K562 (cell line): ENCODE data around the gene FAM90A1. TPM values are rescaled to one million over a fixed set of nuclear protein-coding genes. Genes with fewer than 3 reads are reported as not detected.
"Not testable (repeated sequence)": the region's sequence is repeated elsewhere in the genome, so short reads cannot be mapped to it uniquely, and the experiment has no call there.

ENCODE experiments used
- ATAC-seq: fragments of 200-7000 bp; cut with Tn5 transposase; 3 replicates; pipeline ENCODE4 v1.9.1; 2020; ENCODE audit warnings: moderate library complexity
- BruUV-seq: library from RNA; stranded (reverse); fragments of 400-500 nt; replicated peaks from 2 replicates; lab custom pipeline; 2021; lab: Mats Ljungman, UMichigan
- CTCF ChIA-PET: fragments of 300-600 bp; formaldehyde crosslinking; extraction: SDS; loops from one replicate; lab custom pipeline; 2021; ENCODE audit warnings: low intra/inter-chr PET ratio; lab: Yijun Ruan, JAX
- POLR2A ChIA-PET: fragments of 300-600, 350-650 bp; sonication (Branson Sonifier 250); formaldehyde crosslinking; extraction: SDS; loops from one replicate; lab custom pipeline; 2021; ENCODE audit warnings: antibody characterized with exemption, inconsistent platforms; lab: Yijun Ruan, JAX
- DNase-seq, 4 experiments: peaks; one replicate each; pipeline versions ENCODE4 v3.0.0 to v3.0.0-alpha.2; 2011 to 2018; ENCODE audit warnings: low spot score in 3 of 4, mixed read lengths in 3 of 4; ENCODE audit errors: extremely low read depth in 1 of 4
- FAIRE-seq: peaks from 2 replicates; lab custom pipeline; 2011; peaks lifted over from hg19 to GRCh38; lab: Jason Lieb, UNC
- H2AFZ ChIP-seq: 2 replicates; pipeline ENCODE4 v1.6.0; 2011; ENCODE audit warnings: low read depth, low read length, control low read depth, inconsistent platforms
- H3K27ac ChIP-seq: fragments of 200-600 bp; 3 replicates; pipeline ENCODE4 v1.8.0; 2011; ENCODE audit warnings: low read depth, mild to moderate bottlenecking, control low read depth, inconsistent platforms, low read length, moderate library complexity, mixed read lengths; ENCODE audit errors: extremely low read depth
- H3K27me3 ChIP-seq, 2 experiments: fragments of 300-600 bp in 1 of 2; 2 replicates in 1 of 2; 3 replicates in 1 of 2; pipeline versions ENCODE4 v1.6.0 to v1.8.0; 2011; ENCODE audit warnings: inconsistent platforms in 2 of 2, low read length in 2 of 2, mild to moderate bottlenecking in 1 of 2, mixed read lengths in 1 of 2, moderate library complexity in 1 of 2; ENCODE audit not compliant: control insufficient read depth in 2 of 2, insufficient read depth in 2 of 2
- H3K36me3 ChIP-seq: fragments of 300-600 bp; 3 replicates; pipeline ENCODE4 v1.8.0; 2011; ENCODE audit warnings: mild to moderate bottlenecking, low read length, inconsistent platforms; ENCODE audit not compliant: control insufficient read depth, insufficient read depth
- H3K4me1 ChIP-seq, 2 experiments: fragments of 200-600 bp in 1 of 2; replicated peaks in 1 of 2; 2 replicates in 1 of 2; 3 replicates in 1 of 2; pipeline versions ENCODE4 v1.5.1 to v1.8.0; 2011; ENCODE audit warnings: inconsistent platforms in 2 of 2, low read length in 2 of 2, mild to moderate bottlenecking in 1 of 2, mixed read lengths in 1 of 2, moderate library complexity in 1 of 2; ENCODE audit not compliant: control insufficient read depth in 2 of 2, insufficient read depth in 2 of 2
- H3K4me2 ChIP-seq: 2 replicates; pipeline ENCODE4 v1.6.1; 2011; ENCODE audit warnings: low read length, control low read depth, inconsistent platforms, mixed read lengths; ENCODE audit not compliant: insufficient read depth
- H3K4me3 ChIP-seq: fragments of 200-600 bp; sonication (generic), shearing (Covaris generic); 2 replicates; pipeline ENCODE4 v1.5.1; 2016; ENCODE audit warnings: control low read depth, inconsistent platforms
- H3K79me2 ChIP-seq: fragments of 200-600 bp; 3 replicates; pipeline ENCODE4 v1.8.0; 2011; ENCODE audit warnings: low read length, inconsistent platforms; ENCODE audit not compliant: control insufficient read depth, insufficient read depth
- H3K9ac ChIP-seq, 2 experiments: 2 replicates each; pipeline versions ENCODE4 v1.6.0 to v1.6.1; 2011; ENCODE audit warnings: low read depth in 2 of 2, low read length in 2 of 2, control low read depth in 1 of 2, inconsistent platforms in 1 of 2, mild to moderate bottlenecking in 1 of 2, mixed read lengths in 1 of 2; ENCODE audit not compliant: insufficient read depth in 1 of 2
- H3K9me1 ChIP-seq: one replicate; pipeline ENCODE4 v1.6.0; 2011; ENCODE audit warnings: inconsistent platforms, mild to moderate bottlenecking, low read length, moderate library complexity; ENCODE audit not compliant: control insufficient read depth, insufficient read depth
- H3K9me3 ChIP-seq: replicated peaks from 2 replicates; pipeline ENCODE4 v1.5.1; 2011; ENCODE audit warnings: low read depth, low read length, inconsistent platforms; ENCODE audit not compliant: control insufficient read depth, insufficient read depth
- H4K20me1 ChIP-seq: replicated peaks from 2 replicates; pipeline ENCODE4 v1.6.1; 2011; ENCODE audit warnings: low read length, inconsistent platforms, mixed read lengths; ENCODE audit not compliant: control insufficient read depth, insufficient read depth
- WGBS: fragments of 100-300 bp; shearing (Covaris generic); methylation state at CpG from one replicate; pipeline ENCODE4 v1.1.6; 2016; ENCODE audit warnings: low coverage, mixed read lengths; ENCODE audit not compliant: insufficient coverage; ENCODE audit errors: missing lambda C conversion rate; 5-methylcytosine and 5-hydroxymethylcytosine counted together
- in situ Hi-C: fragments of 300-500 bp; cut with MboI; formaldehyde crosslinking; loops from 4 replicates; pipeline ENCODE4 v1.15.0; 2018; ENCODE audit warnings: inconsistent platforms, mixed read lengths
- intact Hi-C: fragments of 100-400 bp; cut with micrococcal nuclease; formaldehyde crosslinking; loops from 2 replicates; pipeline ENCODE4 v1.14.2; 2022
- polyA plus RNA-seq, 8 experiments: library from polyadenylated mRNA; depleted of rRNA in 4 of 8; stranded (reverse) in 5 of 8; unstranded in 3 of 8; fragments of >200 nt; fragmentation: Nextera tagmentation in 2 of 8; fragmentation: Illumina TruSeq in 1 of 8; extraction: Ambion mirVana in 2 of 8; extraction: Trizol in 1 of 8; gene quantifications; 2 replicates each; pipeline versions ENCODE4 v1.2.1 to v1.2.3, GENCODE V29; 2011 to 2014; ENCODE audit warnings: inconsistent platforms in 1 of 8, missing spikeins in 1 of 8
- total RNA-seq, 7 experiments: library from RNA; depleted of rRNA in 6 of 7; stranded (reverse); fragments of >200 nt in 6 of 7; fragmentation: Illumina TruSeq in 2 of 7; extraction: Trizol in 2 of 7; gene quantifications; 2 replicates each; pipeline versions ENCODE4 v1.2.1 to v1.2.3, GENCODE V29; 2011 to 2021; ENCODE audit warnings: low replicate concordance in 1 of 7

Gene FAM90A1
- total and polyA plus RNA-seq, 9 of the 15 experiments (the other 6 are each of a cell fraction or from before 2014, with no cell fraction given), result 0.01 to 0.16 (median 0.04) TPM; not detected in 4

DNA sequence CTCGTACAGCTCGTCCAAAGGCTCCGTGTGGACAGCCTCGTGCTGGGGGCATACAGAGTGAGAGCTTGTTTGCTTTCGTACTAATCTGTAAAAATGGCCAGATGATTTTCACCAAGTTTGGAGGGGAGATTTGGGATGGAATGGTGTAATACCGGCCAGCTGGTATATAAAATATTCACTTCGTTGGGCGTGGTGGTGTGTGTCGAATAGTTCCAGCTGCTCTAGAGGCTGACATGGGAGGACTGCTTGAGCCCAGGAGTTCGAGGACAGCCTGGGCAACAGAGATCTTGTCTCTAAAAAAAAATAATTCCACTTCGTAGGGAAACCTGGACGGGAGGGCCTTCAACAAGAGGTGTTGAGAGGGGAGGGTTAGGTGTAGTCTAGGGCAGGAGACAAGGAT is 9.6 kb upstream of the FAM90A1 start:
- CTCF ChIA-PET, H3K36me3 ChIP-seq, POLR2A ChIA-PET, H3K4me2 ChIP-seq, ATAC-seq, FAIRE-seq, in situ Hi-C loops, DNase-seq, H3K4me1 ChIP-seq, H3K27ac ChIP-seq, H3K4me3 ChIP-seq, H3K9me1 ChIP-seq, H3K9me3 ChIP-seq, BruUV-seq, H3K79me2 ChIP-seq, H3K9ac ChIP-seq, H4K20me1 ChIP-seq, H2AFZ ChIP-seq, H3K27me3 ChIP-seq: not testable (repeated sequence)
- 85% methylated on average over 12 of the region's 12 CpGs for WGBS
- intact Hi-C loops, result loop anchor here (2.0 kb wide), 1 partner anchor 128 kb away; no protein-coding TSS in a partner anchor

DNA sequence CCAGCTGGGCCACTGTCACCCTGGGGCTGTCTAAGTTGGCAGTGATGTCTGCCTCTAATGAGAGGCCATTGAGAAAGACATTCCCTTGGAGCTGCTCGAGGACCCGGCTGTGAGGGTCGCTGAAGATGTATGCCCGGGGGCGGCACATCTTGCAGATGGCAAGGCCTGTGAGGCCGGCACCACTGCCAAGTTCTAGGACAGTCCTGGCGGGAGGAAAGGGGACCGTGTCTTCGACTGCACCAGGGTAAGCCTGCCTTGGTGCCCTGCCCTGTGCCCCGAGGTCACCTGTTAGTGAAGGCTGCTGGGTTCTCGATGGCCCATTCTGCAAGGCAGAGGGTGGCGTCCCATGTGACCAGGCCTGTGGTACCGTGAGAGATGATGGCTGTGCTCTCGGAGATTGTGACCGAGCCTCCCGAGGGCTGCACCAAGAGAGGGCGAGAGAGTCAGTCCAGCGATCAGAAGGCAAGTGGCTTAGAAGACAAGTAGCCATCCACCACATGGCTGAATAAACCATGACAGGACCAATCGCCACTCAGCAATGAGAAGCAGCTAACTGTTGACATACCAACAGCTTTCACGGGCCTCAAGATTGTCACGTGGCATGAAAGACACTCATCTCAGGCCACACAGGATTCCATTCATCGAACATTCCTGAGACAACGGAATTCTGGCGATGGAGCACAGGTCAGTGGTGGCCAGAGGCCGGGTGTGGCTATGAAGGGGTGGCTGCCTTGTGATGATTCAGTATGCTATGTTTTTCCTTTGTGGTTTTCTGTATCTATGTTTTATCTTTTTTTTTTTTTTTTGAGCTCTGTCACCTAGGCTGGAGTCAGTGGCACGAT is 8.1 kb upstream of the FAM90A1 start:
- H2AFZ ChIP-seq, ATAC-seq, CTCF ChIA-PET, H3K36me3 ChIP-seq, H3K9me3 ChIP-seq, H3K79me2 ChIP-seq, H3K9ac ChIP-seq, DNase-seq, H3K27ac ChIP-seq, in situ Hi-C loops, H3K27me3 ChIP-seq, POLR2A ChIA-PET, H3K9me1 ChIP-seq, H3K4me3 ChIP-seq, H3K4me1 ChIP-seq, H4K20me1 ChIP-seq, H3K4me2 ChIP-seq, BruUV-seq, FAIRE-seq: not testable (repeated sequence)
- intact Hi-C loops, result loop anchor here (2.0 kb wide), 1 partner anchor 127 kb away; no protein-coding TSS in a partner anchor
- 68% methylated on average over 15 of the region's 26 CpGs for WGBS

DNA sequence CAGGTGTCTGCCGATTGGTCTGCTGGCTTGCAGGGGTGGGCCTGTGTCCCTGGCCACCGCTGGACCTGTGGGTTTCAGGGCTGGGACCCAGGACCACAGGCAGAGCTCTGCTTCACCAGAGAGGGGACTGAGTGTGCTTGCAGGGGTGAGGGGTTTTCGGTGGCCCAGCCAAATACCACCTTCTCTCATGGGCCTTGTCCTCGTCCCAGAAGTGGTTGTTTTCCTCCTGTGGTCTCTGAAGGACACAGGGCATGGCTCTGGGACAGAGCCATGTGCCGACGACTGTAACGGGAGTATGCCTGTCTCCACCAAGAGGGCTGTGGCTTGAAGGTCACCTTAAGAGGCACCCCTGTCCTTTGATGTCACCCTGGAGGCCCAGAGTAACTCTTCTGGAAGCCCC is 7.3 kb upstream of the FAM90A1 start:
- H3K9ac ChIP-seq, POLR2A ChIA-PET, FAIRE-seq, H3K27me3 ChIP-seq, in situ Hi-C loops, H4K20me1 ChIP-seq, H3K4me1 ChIP-seq, BruUV-seq, H3K36me3 ChIP-seq, H3K27ac ChIP-seq, H3K79me2 ChIP-seq, intact Hi-C loops, CTCF ChIA-PET, H3K4me2 ChIP-seq, ATAC-seq, H3K9me3 ChIP-seq, H3K4me3 ChIP-seq, DNase-seq, H2AFZ ChIP-seq, H3K9me1 ChIP-seq: not testable (repeated sequence)
- WGBS, result 73% methylated on average over 6 of the region's 7 CpGs
